ENCODE results near the gene SNRNP200.
"Not testable (repeated sequence)": the region's sequence is repeated elsewhere in the genome, so short reads cannot be mapped to it uniquely, and the experiment has no call there.

Gene SNRNP200

GRCh38 chr2:96274355-96275056, 30.8 kb downstream of the SNRNP200 start:
- DNase-seq (ENCODE audit: low read depth, low spot score) = no peak

- no peak for DNase-seq (ENCODE audit: low read depth, low spot score)
Measured at GRCh38 chr2:96273763-96274162, 31.6 kb downstream of the SNRNP200 start.

- no peak for DNase-seq (ENCODE audit: low read depth, low spot score)
Measured at GRCh38 chr2:96271995-96272394, 33.4 kb downstream of the SNRNP200 start.

GRCh38 chr2:96267159-96267971, 38.0 kb downstream of the SNRNP200 start:
- peak; percentile 42 for DNase-seq (ENCODE audit: low read depth, low spot score)

GRCh38 chr2:96265840-96266679, 39.3 kb downstream of the SNRNP200 start, which contains the start of the genes CIAO1 and TMEM127:
CIAO1 (plus strand) TSS chr2:96266225; CDS start chr2:96266351, 126 bp downstream.
TMEM127 (minus strand) TSS chr2:96265997; CDS start chr2:96265381, 616 bp downstream.
- peak; percentile 99 for DNase-seq (ENCODE audit: low read depth, low spot score)

- no peak for DNase-seq (ENCODE audit: low read depth, low spot score)
Measured at GRCh38 chr2:96265349-96265839, 40.0 kb downstream of the SNRNP200 start.

GRCh38 chr2:96264656-96265348, 40.5 kb downstream of the SNRNP200 start:
- peak; percentile 34 for DNase-seq (ENCODE audit: low read depth, low spot score)

- DNase-seq (ENCODE audit: low read depth, low spot score) = no peak
Measured at GRCh38 chr2:96264086-96264485, 41.3 kb downstream of the SNRNP200 start.

GRCh38 chr2:96262306-96262705, 43.0 kb downstream of the SNRNP200 start:
- DNase-seq (ENCODE audit: low read depth, low spot score) = no peak

GRCh38 chr2:96261328-96262003, 43.9 kb downstream of the SNRNP200 start:
- no peak for DNase-seq (ENCODE audit: low read depth, low spot score)

- DNase-seq (ENCODE audit: low read depth, low spot score) = peak; percentile 88
Measured at GRCh38 chr2:96260387-96261260, 44.7 kb downstream of the SNRNP200 start.

- no peak for DNase-seq (ENCODE audit: low read depth, low spot score)
Measured at GRCh38 chr2:96259497-96259921, 45.8 kb downstream of the SNRNP200 start.

GRCh38 chr2:96258166-96259022, 47.0 kb downstream of the SNRNP200 start:
- DNase-seq (ENCODE audit: low read depth, low spot score) = no peak

GRCh38 chr2:96257744-96258143, 47.6 kb downstream of the SNRNP200 start:
- not testable (repeated sequence) for DNase-seq (ENCODE audit: low read depth, low spot score)

- DNase-seq (ENCODE audit: low read depth, low spot score) = no peak
Measured at GRCh38 chr2:96256611-96257113, 48.7 kb downstream of the SNRNP200 start.

- no peak for DNase-seq (ENCODE audit: low read depth, low spot score)
Measured at GRCh38 chr2:96254571-96254970, 50.8 kb downstream of the SNRNP200 start.

- DNase-seq (ENCODE audit: low read depth, low spot score) = no peak
Measured at GRCh38 chr2:96253006-96253405, 52.3 kb downstream of the SNRNP200 start.

- DNase-seq (ENCODE audit: low read depth, low spot score) = no peak
Measured at GRCh38 chr2:96252526-96252925, 52.8 kb downstream of the SNRNP200 start.

Data from ELF-1 (cell line).